Ovary (tissue), 3 donors: ENCODE results near the gene CCL8.

ENCODE experiments used
- POLR2A ChIP-seq: fragments of 450-650 bp; IDR thresholded peaks from one replicate; pipeline ENCODE4 v1.6.1; 2017; ENCODE audit warnings: antibody characterized with exemption, mild to moderate bottlenecking, moderate library complexity
- TF ChIP-seq, protein P1 (sequence below), 3 donors: fragments of 450-650 bp in 2 of 3; fragments of 200-600 bp in 1 of 3; IDR thresholded peaks; one replicate each; pipeline versions ENCODE4 v1.5.1 to v1.8.0; 2016 to 2022; ENCODE audit warnings: antibody characterized with exemption in 3 of 3, mild to moderate bottlenecking in 1 of 3
- donor health status: DM: no; HTN: no; CAD: no.

DNA sequence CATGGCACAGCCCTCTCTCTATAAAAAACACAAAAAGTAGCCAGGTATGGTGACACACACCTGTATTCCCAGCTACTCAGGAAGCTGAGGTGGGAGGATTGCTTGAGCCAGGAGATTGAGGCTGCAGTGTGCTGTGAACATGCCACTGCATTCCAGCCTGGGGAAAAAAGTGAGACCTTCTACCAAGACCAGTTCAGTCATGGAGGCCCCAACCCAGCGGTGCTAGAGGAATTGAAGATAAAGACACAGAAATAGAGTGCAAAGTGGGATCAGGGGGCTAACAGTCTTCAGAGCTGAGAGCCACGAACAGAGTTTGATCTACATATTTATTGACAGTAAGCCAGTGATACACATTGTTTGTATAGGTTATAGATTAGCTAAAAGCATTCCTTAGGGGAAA, 15.6 kb upstream of the CCL8 start:
- TF ChIP-seq, protein P1, sequence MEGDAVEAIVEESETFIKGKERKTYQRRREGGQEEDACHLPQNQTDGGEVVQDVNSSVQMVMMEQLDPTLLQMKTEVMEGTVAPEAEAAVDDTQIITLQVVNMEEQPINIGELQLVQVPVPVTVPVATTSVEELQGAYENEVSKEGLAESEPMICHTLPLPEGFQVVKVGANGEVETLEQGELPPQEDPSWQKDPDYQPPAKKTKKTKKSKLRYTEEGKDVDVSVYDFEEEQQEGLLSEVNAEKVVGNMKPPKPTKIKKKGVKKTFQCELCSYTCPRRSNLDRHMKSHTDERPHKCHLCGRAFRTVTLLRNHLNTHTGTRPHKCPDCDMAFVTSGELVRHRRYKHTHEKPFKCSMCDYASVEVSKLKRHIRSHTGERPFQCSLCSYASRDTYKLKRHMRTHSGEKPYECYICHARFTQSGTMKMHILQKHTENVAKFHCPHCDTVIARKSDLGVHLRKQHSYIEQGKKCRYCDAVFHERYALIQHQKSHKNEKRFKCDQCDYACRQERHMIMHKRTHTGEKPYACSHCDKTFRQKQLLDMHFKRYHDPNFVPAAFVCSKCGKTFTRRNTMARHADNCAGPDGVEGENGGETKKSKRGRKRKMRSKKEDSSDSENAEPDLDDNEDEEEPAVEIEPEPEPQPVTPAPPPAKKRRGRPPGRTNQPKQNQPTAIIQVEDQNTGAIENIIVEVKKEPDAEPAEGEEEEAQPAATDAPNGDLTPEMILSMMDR (IDR thresholded peaks at IDR 0.05): no peak
- TF ChIP-seq POLR2A: no peak
